Measurements from ENCODE around the gene LYAR. TPM values are rescaled to one million over a fixed set of nuclear protein-coding genes. Genes with fewer than 3 reads are reported as not detected.

The LYAR gene
- polyA plus RNA-seq, 3 donors, result 12.9 to 22.6 (median 14.9) TPM

DNA sequence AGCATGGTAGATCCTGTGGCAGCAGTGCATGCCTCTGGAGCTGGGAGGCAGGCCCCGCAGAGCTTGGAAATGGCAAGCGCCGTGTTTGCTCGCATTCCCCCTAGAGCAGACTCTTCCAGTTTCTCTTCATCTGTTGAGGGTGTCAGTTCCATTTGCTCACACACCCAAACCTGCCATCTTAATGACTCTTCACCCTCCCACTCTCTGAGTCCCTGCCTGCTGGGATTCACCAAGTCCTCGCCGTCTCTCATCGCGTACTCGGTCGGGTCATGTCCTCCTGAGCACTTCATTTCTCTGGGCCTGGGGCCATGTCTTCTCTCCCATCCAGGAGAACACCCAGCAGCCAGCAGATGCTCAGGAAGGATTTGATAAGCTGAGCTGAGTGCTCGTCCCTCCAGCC is 17.0 kb upstream of the LYAR start:
- Histone ChIP-seq H3K9ac (ENCODE audit: insufficient read depth, low read length, poor library complexity, severe bottlenecking) (no peak overlapping the region), H4K20me1 (ENCODE audit: insufficient read depth, low read length) (peaks cover 5% of the 10 kb centered on the region), H3K4me1 (ENCODE audit: control insufficient read depth in 1 of 2, insufficient read depth in 2 of 2, low read length in 2 of 2) (no peaks in the 10 kb centered on the region), H3K9me3 (replicated peaks in 1 of 2; ENCODE audit: control insufficient read depth in 1 of 2, insufficient read depth in 1 of 2, low read length in 2 of 2) (no peaks in the 10 kb centered on the region), H3K79me2 (ENCODE audit: insufficient read depth, low read length) (no peaks in the 10 kb centered on the region), H3K4me3 (replicated peaks in 1 of 3; ENCODE audit: low read depth in 2 of 3, low read length in 3 of 3) (no peak overlapping the region), H3K27me3 (ENCODE audit: control insufficient read depth in 2 of 2, insufficient read depth in 2 of 2, low read length in 2 of 2) (no peaks in the 10 kb centered on the region), H3K27ac (ENCODE audit: low read depth in 1 of 2, low read length in 2 of 2) (no peak overlapping the region), H2AFZ (ENCODE audit: insufficient read depth, low read depth, low read length, poor library complexity, severe bottlenecking) (no peak overlapping the region), H3K4me2 (replicated peaks; ENCODE audit: extremely low read depth, low read length, poor library complexity, severe bottlenecking) (no peak overlapping the region), H3K36me3 (replicated peaks in 1 of 2; ENCODE audit: control insufficient read depth in 1 of 2, insufficient read depth in 2 of 2, low read length in 2 of 2) (peaks cover 24 to 76% of the 10 kb centered on the region in 2 donors)
- intact Hi-C loops (cut with micrococcal nuclease), result no loop called here
- H3K9me3 Mint-ChIP-seq, result no peaks in the 10 kb centered on the region
- TF ChIP-seq, protein P1, sequence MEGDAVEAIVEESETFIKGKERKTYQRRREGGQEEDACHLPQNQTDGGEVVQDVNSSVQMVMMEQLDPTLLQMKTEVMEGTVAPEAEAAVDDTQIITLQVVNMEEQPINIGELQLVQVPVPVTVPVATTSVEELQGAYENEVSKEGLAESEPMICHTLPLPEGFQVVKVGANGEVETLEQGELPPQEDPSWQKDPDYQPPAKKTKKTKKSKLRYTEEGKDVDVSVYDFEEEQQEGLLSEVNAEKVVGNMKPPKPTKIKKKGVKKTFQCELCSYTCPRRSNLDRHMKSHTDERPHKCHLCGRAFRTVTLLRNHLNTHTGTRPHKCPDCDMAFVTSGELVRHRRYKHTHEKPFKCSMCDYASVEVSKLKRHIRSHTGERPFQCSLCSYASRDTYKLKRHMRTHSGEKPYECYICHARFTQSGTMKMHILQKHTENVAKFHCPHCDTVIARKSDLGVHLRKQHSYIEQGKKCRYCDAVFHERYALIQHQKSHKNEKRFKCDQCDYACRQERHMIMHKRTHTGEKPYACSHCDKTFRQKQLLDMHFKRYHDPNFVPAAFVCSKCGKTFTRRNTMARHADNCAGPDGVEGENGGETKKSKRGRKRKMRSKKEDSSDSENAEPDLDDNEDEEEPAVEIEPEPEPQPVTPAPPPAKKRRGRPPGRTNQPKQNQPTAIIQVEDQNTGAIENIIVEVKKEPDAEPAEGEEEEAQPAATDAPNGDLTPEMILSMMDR (IDR thresholded peaks at IDR 0.05), result no peak
- H3K27ac Mint-ChIP-seq, result peak overlapping the region in 4 of 7 donors; percentile 4 to 81 (median 46)
- WGBS (ENCODE audit: insufficient coverage), result 100% methylated on average over 11 of the region's 11 CpGs
- no peaks in the 10 kb centered on the region for H3K27me3 Mint-ChIP-seq (ENCODE audit: low read depth in 3 of 3)
- DNase-seq, result no peak
- no peaks in the 10 kb centered on the region for H3K4me1 Mint-ChIP-seq
- H3K4me3 Mint-ChIP-seq, result no peak overlapping the region
- peaks cover 43% of the 10 kb centered on the region in 2 donors for H3K36me3 Mint-ChIP-seq

DNA sequence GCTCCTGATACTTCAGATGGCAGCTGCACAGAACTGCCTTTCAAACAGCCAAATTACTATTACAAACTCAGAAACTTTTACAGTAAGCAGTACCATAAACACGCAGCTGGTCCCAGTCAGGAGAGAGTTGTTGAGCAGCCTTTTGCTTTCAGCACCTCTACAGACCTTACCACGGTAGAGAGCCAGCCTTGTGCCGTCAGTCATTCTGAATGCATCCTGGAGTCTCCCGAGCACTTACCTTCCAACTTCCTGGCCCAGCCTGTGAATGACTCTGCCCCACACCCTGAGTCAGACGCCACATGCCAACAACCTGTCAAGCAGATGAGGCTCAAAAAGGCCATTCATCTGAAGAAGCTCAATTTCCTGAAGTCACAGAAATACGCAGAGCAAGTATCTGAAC is 12.5 kb upstream of the LYAR start:
- Histone ChIP-seq H3K79me2 (ENCODE audit: insufficient read depth, low read length) (peaks cover 4% of the 10 kb centered on the region), H2AFZ (ENCODE audit: insufficient read depth, low read depth, low read length, poor library complexity, severe bottlenecking) (no peak overlapping the region), H3K4me3 (replicated peaks in 1 of 3; ENCODE audit: low read depth in 2 of 3, low read length in 3 of 3) (no peak overlapping the region), H3K9me3 (replicated peaks in 1 of 2; ENCODE audit: control insufficient read depth in 1 of 2, insufficient read depth in 1 of 2, low read length in 2 of 2) (no peaks in the 10 kb centered on the region), H3K4me1 (ENCODE audit: control insufficient read depth in 1 of 2, insufficient read depth in 2 of 2, low read length in 2 of 2) (no peaks in the 10 kb centered on the region), H3K36me3 (replicated peaks in 1 of 2; ENCODE audit: control insufficient read depth in 1 of 2, insufficient read depth in 2 of 2, low read length in 2 of 2) (peaks cover 31 to 87% of the 10 kb centered on the region in 2 donors), H3K27ac (ENCODE audit: low read depth in 1 of 2, low read length in 2 of 2) (no peak overlapping the region), H3K27me3 (ENCODE audit: control insufficient read depth in 2 of 2, insufficient read depth in 2 of 2, low read length in 2 of 2) (no peaks in the 10 kb centered on the region), H3K4me2 (replicated peaks; ENCODE audit: extremely low read depth, low read length, poor library complexity, severe bottlenecking) (no peak overlapping the region), H4K20me1 (ENCODE audit: insufficient read depth, low read length) (peaks cover 9% of the 10 kb centered on the region), H3K9ac (ENCODE audit: insufficient read depth, low read length, poor library complexity, severe bottlenecking) (no peak overlapping the region)
- Mint-ChIP-seq H3K36me3 (peaks cover 52 to 56% of the 10 kb centered on the region in 2 donors), H3K4me3 (no peak overlapping the region), H3K27me3 (ENCODE audit: low read depth in 3 of 3) (no peaks in the 10 kb centered on the region), H3K9me3 (no peaks in the 10 kb centered on the region), H3K4me1 (no peaks in the 10 kb centered on the region), H3K27ac (peak overlapping the region in 1 of 7 donors; percentile 6)
- intact Hi-C loops (cut with micrococcal nuclease), result no loop called here
- DNase-seq, result no peak
- TF ChIP-seq, protein P1 (IDR thresholded peaks at IDR 0.05), result no peak
- WGBS (ENCODE audit: insufficient coverage), result 75% methylated on average over 4 of the region's 6 CpGs

Measured in CD14-positive monocyte (primary cell).